Measurements from ENCODE around the gene CRYBB3. TPM values are rescaled to one million over a fixed set of nuclear protein-coding genes. Genes with fewer than 3 reads are reported as not detected.

CRYBB3 gene
- total RNA-seq, 1 experiment from 2014 or later = 0.64 TPM

- no peak overlapping the region for H3K4me2 ChIP-seq (ENCODE audit: low read length)
- ChIA-PET POLR2A (no interaction called here), CTCF (no interaction called here), RAD21 (ENCODE audit: low non-redundant PET in 1 of 2, low total read pairs in 2 of 2, uncharacterized antibody in 2 of 2, unreplicated experiment in 2 of 2) (interaction anchor here in 1 of 2 experiments (1.1 kb wide), 1 partner anchor 72 kb away, joined by 3 read pairs; no protein-coding TSS in a partner anchor)
- BruUV-seq (replicated peaks) = no TSS peak
- no peak overlapping the region for H2AFZ ChIP-seq (ENCODE audit: low read depth, low read length, poor library complexity, severe bottlenecking)
- H3K27me3 ChIP-seq (ENCODE audit: insufficient read depth, low read length) = no peaks in the 10 kb centered on the region
- H3K9me3 ChIP-seq (ENCODE audit: control insufficient read depth in 1 of 2, insufficient read depth in 1 of 2, low read depth in 1 of 2, low read length in 2 of 2) = no peaks in the 10 kb centered on the region
- H3K27ac ChIP-seq (ENCODE audit: low read depth, low read length) = no peak overlapping the region
- H3K36me3 ChIP-seq (ENCODE audit: control insufficient read depth in 1 of 2, insufficient read depth in 2 of 2, low read length in 2 of 2) = no peaks in the 10 kb centered on the region; a peak in 1 of 4 replicates
- H3K79me2 ChIP-seq (ENCODE audit: insufficient read depth, low read length) = no peaks in the 10 kb centered on the region; the same call in 1 of the 2 replicates
- DNase-seq (ENCODE audit: low read depth, low spot score) (no peak), ATAC-seq (peak; percentile 76)
- no peak overlapping the region for H3K4me3 ChIP-seq (replicated peaks in 1 of 2; ENCODE audit: low read depth in 1 of 2, low read length in 2 of 2)
- no peaks in the 10 kb centered on the region for H3K9me2 ChIP-seq (ENCODE audit: insufficient read depth)
- no peak overlapping the region for H3K9ac ChIP-seq (ENCODE audit: low read length)
- intact Hi-C loops (cut with micrococcal nuclease) = no loop called here
- H3K4me1 ChIP-seq (ENCODE audit: control insufficient read depth in 1 of 2, insufficient read depth in 2 of 2, low read length in 2 of 2) = peaks cover 5 to 6% of the 10 kb centered on the region in 2 experiments; a peak in 2 of 4 replicates
- TF ChIP-seq CEBPB (IDR thresholded peaks at IDR 0.05; ENCODE audit: low read depth) (0 out of 2 replicates have a peak, but pooled peaks have one; percentile 47), FOSL1 (IDR thresholded peaks at IDR 0.05; ENCODE audit: low read depth) (no peak)
- no peaks in the 10 kb centered on the region for H4K20me1 ChIP-seq (ENCODE audit: insufficient read depth)
Measured at GRCh38 chr22:25153961-25154666, 45.5 kb upstream of the CRYBB3 start.

- ATAC-seq (peak; percentile 36; the same call in 1 of the 2 replicates), DNase-seq (ENCODE audit: low read depth, low spot score) (no peak)
- no TSS peak for BruUV-seq (replicated peaks)
- Histone ChIP-seq H3K27me3 (ENCODE audit: insufficient read depth, low read length) (no peaks in the 10 kb centered on the region), H4K20me1 (ENCODE audit: insufficient read depth) (no peaks in the 10 kb centered on the region), H3K36me3 (ENCODE audit: control insufficient read depth in 1 of 2, insufficient read depth in 2 of 2, low read length in 2 of 2) (no peaks in the 10 kb centered on the region; a peak in 1 of 4 replicates), H3K4me3 (replicated peaks in 1 of 2; ENCODE audit: low read depth in 1 of 2, low read length in 2 of 2) (no peak overlapping the region), H3K9me2 (ENCODE audit: insufficient read depth) (no peaks in the 10 kb centered on the region), H3K79me2 (ENCODE audit: insufficient read depth, low read length) (no peaks in the 10 kb centered on the region; the same call in 1 of the 2 replicates), H2AFZ (ENCODE audit: low read depth, low read length, poor library complexity, severe bottlenecking) (no peak overlapping the region), H3K4me1 (ENCODE audit: control insufficient read depth in 1 of 2, insufficient read depth in 2 of 2, low read length in 2 of 2) (peaks cover 5 to 6% of the 10 kb centered on the region in 2 experiments; a peak in 2 of 4 replicates), H3K27ac (ENCODE audit: low read depth, low read length) (no peak overlapping the region), H3K4me2 (ENCODE audit: low read length) (no peak overlapping the region), H3K9me3 (ENCODE audit: control insufficient read depth in 1 of 2, insufficient read depth in 1 of 2, low read depth in 1 of 2, low read length in 2 of 2) (no peaks in the 10 kb centered on the region), H3K9ac (ENCODE audit: low read length) (no peak overlapping the region)
- RAD21 ChIA-PET (ENCODE audit: low non-redundant PET in 1 of 2, low total read pairs in 2 of 2, uncharacterized antibody in 2 of 2, unreplicated experiment in 2 of 2) = interaction anchor here in 1 of 2 experiments (1.1 kb wide), 1 partner anchor 73 kb away, joined by 3 read pairs; no protein-coding TSS in a partner anchor
- POLR2A ChIA-PET = no interaction called here
- intact Hi-C loops (cut with micrococcal nuclease) = no loop called here
- no peak for TF ChIP-seq ZFX (IDR thresholded peaks at IDR 0.05)
- TF ChIP-seq TCF7L2 (IDR thresholded peaks at IDR 0.05; ENCODE audit: borderline replicate concordance, extremely low read depth, insufficient read depth, insufficient read length) = no peak
- no peak for TF ChIP-seq POLR2A (IDR thresholded peaks at IDR 0.05; ENCODE audit: borderline replicate concordance, extremely low read depth, insufficient read depth, insufficient read length)
- no peak for TF ChIP-seq SRF (IDR thresholded peaks at IDR 0.05; ENCODE audit: low read depth)
- TF ChIP-seq EGR1 (IDR thresholded peaks at IDR 0.05; ENCODE audit: low read depth) = no peak
- CTCF ChIA-PET = no interaction called here
Measured at GRCh38 chr22:25154667-25154999, 45.0 kb upstream of the CRYBB3 start.

Data from HCT116 (cell line).